K562 treated with DMSO at 1 percent for 4 hours (cell line): ENCODE results near the gene ZSCAN9. TPM values are rescaled to one million over a fixed set of nuclear protein-coding genes. Genes with fewer than 3 reads are reported as not detected.

ENCODE experiments used
- total RNA-seq: library from RNA; unstranded; fragments of 300-600 nt; gene quantifications from 2 replicates; pipeline ENCODE4 v1.2.3, GENCODE V29; 2022; ENCODE audit not compliant: insufficient read depth

The ZSCAN9 gene
- 18.1 and 19.4 TPM in 2 replicates for total RNA-seq

GRCh38 chr6:28225056-28225834, at the start of gene ZSCAN9:
TSS of gene ZSCAN9 (plus strand) at chr6:28225275. CDS start at chr6:28227085, 1,810 bp downstream.

GRCh38 chr6:28252009-28252975, 27.2 kb downstream of the ZSCAN9 start, which contains the start of gene ZKSCAN4:
TSS of gene ZKSCAN4 (minus strand) at chr6:28252269. CDS start at chr6:28251980, 289 bp downstream.

DNA sequence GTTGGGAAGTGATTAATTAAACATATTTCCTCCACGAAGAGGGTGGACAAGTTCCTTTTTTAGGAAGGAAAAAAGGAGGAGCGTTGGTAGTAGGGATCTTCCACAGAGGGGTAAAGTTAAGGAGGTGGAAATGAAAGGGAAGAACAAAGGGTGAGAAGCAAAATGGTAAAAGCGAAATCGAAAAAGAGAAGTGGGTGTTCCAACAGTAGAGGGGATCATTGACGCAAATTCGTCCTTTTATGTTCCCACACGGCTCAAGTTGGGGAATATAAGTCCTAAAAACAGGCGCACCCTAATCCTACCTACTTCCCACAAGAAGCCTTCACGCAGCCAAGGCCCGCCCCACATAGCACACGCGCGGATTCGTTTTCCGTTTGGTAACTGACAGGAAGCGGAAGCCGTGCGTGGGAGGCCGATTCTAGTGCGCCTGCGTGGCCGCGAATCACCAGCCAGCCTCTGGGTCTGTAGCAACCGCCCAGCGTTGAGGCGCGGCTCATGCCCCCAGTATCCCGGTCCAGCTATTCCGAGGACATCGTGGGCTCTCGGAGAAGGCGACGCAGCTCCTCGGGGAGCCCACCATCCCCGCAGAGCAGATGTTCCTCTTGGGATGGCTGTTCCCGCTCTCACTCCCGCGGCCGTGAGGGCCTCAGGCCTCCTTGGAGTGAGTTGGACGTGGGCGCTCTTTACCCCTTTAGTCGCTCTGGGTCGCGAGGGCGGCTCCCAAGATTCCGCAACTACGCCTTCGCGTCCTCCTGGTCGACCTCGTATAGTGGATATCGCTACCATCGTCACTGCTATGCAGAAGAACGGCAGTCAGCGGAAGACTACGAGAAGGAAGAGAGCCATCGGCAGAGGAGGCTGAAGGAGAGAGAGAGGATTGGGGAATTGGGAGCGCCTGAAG, 34.1 kb downstream of the ZSCAN9 start, which contains the start of gene NKAPL:
Gene NKAPL (plus strand): TSS at position 421 of the 901 bp plus-strand sequence. CDS start 75 bp downstream, at position 496.

GRCh38 chr6:28266962-28267694, 42.1 kb downstream of the ZSCAN9 start, which contains the start of gene ZSCAN26:
TSS of gene ZSCAN26 (plus strand) at chr6:28267143. CDS start at chr6:28271920, 4,777 bp downstream.

GRCh38 chr6:28281288-28282064, 56.4 kb downstream of the ZSCAN9 start, which contains the start of gene PGBD1:
TSS of gene PGBD1 (plus strand) at chr6:28281572. CDS start at chr6:28283814, 2,242 bp downstream.

Other genes starting within 250 kb of the ZSCAN9 start
- gene ZNF165, start 144.7 kb upstream of the ZSCAN9 start, total RNA-seq: 1.6 and 2.1 TPM in 2 replicates
- gene ZSCAN16, start 100.7 kb upstream of the ZSCAN9 start, total RNA-seq: not detected in 2 replicates
- 11.6 and 19.4 TPM in 2 replicates for gene ZKSCAN8, start 83.4 kb upstream of the ZSCAN9 start, total RNA-seq
- gene ZKSCAN4, start 27.0 kb downstream of the ZSCAN9 start, total RNA-seq: 6.0 and 6.2 TPM in 2 replicates
- not detected in 2 replicates for gene NKAPL, start 34.0 kb downstream of the ZSCAN9 start, total RNA-seq
- 4.1 and 5.6 TPM in 2 replicates for gene ZSCAN26, start 41.9 kb downstream of the ZSCAN9 start, total RNA-seq
- gene PGBD1, start 56.3 kb downstream of the ZSCAN9 start, total RNA-seq: 7.1 and 8.1 TPM in 2 replicates
- gene ZSCAN31, start 110.9 kb downstream of the ZSCAN9 start, total RNA-seq: 5.8 and 7.0 TPM in 2 replicates
- 4.3 and 4.5 TPM in 2 replicates for gene ZKSCAN3, start 124.7 kb downstream of the ZSCAN9 start, total RNA-seq
- 4.5 and 6.8 TPM in 2 replicates for gene ZSCAN12, start 174.5 kb downstream of the ZSCAN9 start, total RNA-seq
- not detected in 2 replicates for gene ZSCAN23, start 218.2 kb downstream of the ZSCAN9 start, total RNA-seq